Measurements from ENCODE around the gene TBC1D3B. TPM values are rescaled to one million over a fixed set of nuclear protein-coding genes. Genes with fewer than 3 reads are reported as not detected.

The TBC1D3B gene
- total RNA-seq, 1 experiment from 2014 or later, result 11.3 TPM

- no peaks in the 10 kb centered on the region for H3K79me2 ChIP-seq (ENCODE audit: insufficient read depth, low read length)
- CTCF ChIA-PET, result interaction anchor here (1.1 to 3.3 kb wide), 5 partner anchors 8 to 158 kb away, joined by 3 to 37 read pairs (median 3); no protein-coding TSS in a partner anchor
- BruUV-seq (replicated peaks), result no TSS peak
- intact Hi-C loops (cut with micrococcal nuclease), result no loop called here
- no peak overlapping the region for H2AFZ ChIP-seq (ENCODE audit: low read depth, low read length, poor library complexity, severe bottlenecking)
- no peaks in the 10 kb centered on the region for H3K9me2 ChIP-seq (ENCODE audit: insufficient read depth)
- RAD21 ChIA-PET (ENCODE audit: low non-redundant PET in 1 of 2, low total read pairs in 2 of 2, uncharacterized antibody in 2 of 2, unreplicated experiment in 2 of 2), result interaction anchor here in 1 of 2 experiments (1.5 kb wide), 1 partner anchor 15 kb away, joined by 4 read pairs; no protein-coding TSS in a partner anchor
- no peaks in the 10 kb centered on the region for H3K9me3 ChIP-seq (ENCODE audit: control insufficient read depth in 1 of 2, insufficient read depth in 1 of 2, low read depth in 1 of 2, low read length in 2 of 2)
- H3K4me2 ChIP-seq (ENCODE audit: low read length), result no peak overlapping the region
- no peaks in the 10 kb centered on the region for H3K4me1 ChIP-seq (ENCODE audit: control insufficient read depth in 1 of 2, insufficient read depth in 2 of 2, low read length in 2 of 2)
- DNase-seq (ENCODE audit: low read depth, low spot score), result no peak
- H3K27ac ChIP-seq (ENCODE audit: low read depth, low read length), result no peak overlapping the region
- no peak overlapping the region for H3K4me3 ChIP-seq (replicated peaks in 1 of 2; ENCODE audit: low read depth in 1 of 2, low read length in 2 of 2)
- no peaks in the 10 kb centered on the region for H3K36me3 ChIP-seq (ENCODE audit: control insufficient read depth in 1 of 2, insufficient read depth in 2 of 2, low read length in 2 of 2)
- no peak for ATAC-seq
- no peaks in the 10 kb centered on the region for H4K20me1 ChIP-seq (ENCODE audit: insufficient read depth)
- POLR2A ChIA-PET, result interaction anchor here (1.3 to 1.4 kb wide), 2 partner anchors 9 to 15 kb away, joined by 3 read pairs; no protein-coding TSS in a partner anchor
- no peak for TF ChIP-seq ZFX (IDR thresholded peaks at IDR 0.05)
- TF ChIP-seq EZH2 (IDR thresholded peaks at IDR 0.05), result no peak
- no peak for TF ChIP-seq MAX (IDR thresholded peaks at IDR 0.05)
- TF ChIP-seq ZNF274 (IDR thresholded peaks at IDR 0.05; ENCODE audit: low read depth, low read length), result no peak
- TF ChIP-seq CBX3 (IDR thresholded peaks at IDR 0.05; ENCODE audit: low read depth), result no peak
- TF ChIP-seq TCF7L2 (IDR thresholded peaks at IDR 0.05; ENCODE audit: borderline replicate concordance, extremely low read depth, insufficient read depth, insufficient read length), result no peak
- no peak for TF ChIP-seq REST (IDR thresholded peaks at IDR 0.05; ENCODE audit: low read depth)
- TF ChIP-seq CEBPB (IDR thresholded peaks at IDR 0.05; ENCODE audit: low read depth), result no peak
- TF ChIP-seq SRF (IDR thresholded peaks at IDR 0.05; ENCODE audit: low read depth), result no peak
- no peak for TF ChIP-seq ATF3 (IDR thresholded peaks at IDR 0.05)
- 0 out of 2 replicates have a peak, but pooled peaks cover 7% of the 10 kb centered on the region for H3K27me3 ChIP-seq (ENCODE audit: insufficient read depth, low read length)
- no peak overlapping the region for H3K9ac ChIP-seq (ENCODE audit: low read length)
Observed at GRCh38 chr17:36133602-36134236, 42.7 kb downstream of the TBC1D3B start.
